ENCODE data around the gene EDAR. TPM values are rescaled to one million over a fixed set of nuclear protein-coding genes. Genes with fewer than 3 reads are reported as not detected.
A peak's percentile ranks its signal among the peaks of the same experiment; 100 is the strongest.

Gene EDAR
- total RNA-seq, 1 experiment from 2014 or later = not detected

DNA sequence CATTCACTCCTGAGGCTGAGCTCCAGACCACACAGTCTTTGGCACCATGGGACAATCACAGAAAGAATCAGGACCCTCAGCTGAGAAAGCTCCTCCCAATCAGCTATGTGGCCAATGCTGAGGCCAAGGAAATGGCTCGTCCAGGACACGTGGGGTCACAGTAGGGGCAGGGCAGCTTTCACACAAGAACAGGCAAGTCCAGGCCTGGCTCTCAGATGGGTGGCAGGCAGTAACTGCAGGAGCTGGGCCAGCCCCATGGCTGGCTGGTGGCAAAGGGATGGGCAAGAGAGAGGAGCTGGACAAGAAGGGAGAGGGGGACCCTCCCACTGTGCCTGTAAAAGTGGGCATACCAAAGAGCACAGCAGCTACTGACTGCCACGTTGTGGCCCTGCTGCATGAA, 12.2 kb upstream of the EDAR start:
- no peak for DNase-seq (ENCODE audit: low read depth)

GRCh38 chr2:109000738-109001137, 11.7 kb upstream of the EDAR start:
- no peak for DNase-seq (ENCODE audit: low read depth)

- no peak for DNase-seq (ENCODE audit: low read depth)
Observed at GRCh38 chr2:108998911-108999310, 9.9 kb upstream of the EDAR start.

DNA sequence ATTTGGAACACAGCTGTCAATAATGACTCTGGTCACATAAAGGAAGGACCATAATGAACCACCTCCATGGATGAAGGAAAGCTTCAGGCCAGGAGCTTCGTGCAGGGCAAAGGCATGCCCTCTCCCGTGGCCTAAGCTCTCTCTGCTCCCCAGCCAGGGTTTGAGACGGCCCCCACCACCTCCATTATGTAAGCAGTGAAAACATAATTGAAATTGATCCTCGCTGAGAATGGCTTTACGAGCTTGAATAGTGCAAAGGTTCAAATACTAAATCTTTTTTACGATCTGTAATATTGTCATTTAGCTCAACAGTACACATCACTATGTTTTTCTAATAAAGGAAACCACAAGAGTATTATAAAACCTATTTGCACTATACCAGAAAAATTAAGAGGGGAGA, 5.2 kb upstream of the EDAR start:
- DNase-seq (ENCODE audit: low read depth) = no peak

- DNase-seq (ENCODE audit: low read depth) = no peak
Observed at GRCh38 chr2:108993095-108993937, 4.3 kb upstream of the EDAR start.

DNA sequence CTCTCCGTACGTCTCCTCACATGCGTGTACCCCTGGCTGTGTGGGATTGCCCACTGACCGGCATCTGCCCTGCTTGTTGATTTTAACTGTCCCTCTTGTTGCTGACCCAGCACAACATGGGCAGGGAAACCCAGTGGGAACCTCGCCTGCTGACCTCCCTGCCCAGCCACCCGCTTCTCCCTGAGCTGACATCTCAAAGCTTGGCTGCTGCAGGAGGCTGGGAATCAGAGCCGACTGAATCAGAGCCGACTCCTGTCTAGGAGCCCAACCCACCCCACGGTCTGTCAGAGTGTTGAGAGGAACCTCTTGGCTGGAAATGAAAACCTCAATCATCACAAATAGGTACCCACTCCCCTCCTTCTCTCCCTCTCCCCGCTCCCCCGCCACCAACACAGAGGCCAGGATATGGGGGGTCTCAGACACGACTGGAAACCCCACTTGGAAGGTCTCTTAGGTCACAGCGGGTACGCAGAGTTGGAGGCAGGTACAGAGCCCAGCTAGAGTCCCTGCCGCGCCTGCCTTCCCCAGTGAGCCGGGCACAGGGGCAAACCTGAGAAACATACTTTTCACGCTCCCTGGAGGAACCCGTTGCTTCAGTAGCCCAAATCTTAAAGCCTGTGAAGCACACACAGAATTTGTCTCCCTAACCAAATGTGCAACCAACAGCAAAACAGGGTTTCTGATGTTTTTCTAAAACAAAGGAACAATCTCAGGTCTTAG, 784 bp downstream of the EDAR start:
- DNase-seq (ENCODE audit: low read depth) = no peak

DNA sequence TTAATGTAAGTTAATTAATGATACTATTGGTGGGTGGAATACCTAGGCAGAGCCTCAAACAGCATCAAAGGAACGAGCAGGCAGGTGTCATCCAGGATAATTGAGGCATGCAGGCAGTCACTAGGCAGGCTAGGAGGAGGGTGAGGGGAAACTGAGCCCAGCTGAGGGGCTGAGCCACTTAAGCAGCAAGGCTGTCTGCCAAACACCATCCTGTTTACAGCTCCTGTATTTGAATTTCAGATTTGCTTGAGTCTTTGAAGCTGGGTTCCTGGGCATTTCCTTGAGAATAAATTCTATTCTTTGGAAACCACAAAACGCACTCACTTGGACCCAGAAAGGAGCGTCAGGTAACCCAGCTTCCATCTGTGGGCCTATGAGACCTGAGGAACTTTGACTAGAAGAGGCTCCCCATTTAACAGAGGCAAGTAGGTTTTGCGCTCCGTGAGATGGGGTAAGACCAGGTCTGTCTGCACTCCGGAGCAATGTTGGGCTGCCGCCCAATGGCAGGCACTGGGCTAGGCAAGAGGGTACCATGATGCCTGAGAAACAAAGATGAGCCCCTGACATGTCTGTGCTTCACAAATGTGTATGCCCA, 2.0 kb downstream of the EDAR start:
- no peak for DNase-seq (ENCODE audit: low read depth)

DNA sequence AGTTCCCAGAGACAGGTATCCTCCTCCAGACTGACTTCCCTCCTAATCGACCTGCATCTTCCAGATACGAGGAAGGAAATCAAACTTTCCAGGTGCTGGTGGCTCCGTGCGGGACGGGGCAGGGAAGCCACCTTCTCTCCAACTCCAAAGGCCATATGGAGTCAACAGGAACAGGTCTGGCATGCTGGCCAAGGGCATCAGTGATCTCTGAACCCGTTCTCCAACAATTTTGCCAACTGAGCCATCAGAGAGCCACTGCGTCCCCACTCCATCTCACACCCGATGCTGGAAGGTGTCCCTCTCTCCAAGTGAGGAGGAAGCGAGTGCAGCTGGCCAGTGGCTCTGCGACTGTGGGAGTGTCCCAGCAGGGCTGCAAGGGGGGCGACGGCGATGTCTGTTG, 5.4 kb downstream of the EDAR start:
- no peak for DNase-seq (ENCODE audit: low read depth)

DNA sequence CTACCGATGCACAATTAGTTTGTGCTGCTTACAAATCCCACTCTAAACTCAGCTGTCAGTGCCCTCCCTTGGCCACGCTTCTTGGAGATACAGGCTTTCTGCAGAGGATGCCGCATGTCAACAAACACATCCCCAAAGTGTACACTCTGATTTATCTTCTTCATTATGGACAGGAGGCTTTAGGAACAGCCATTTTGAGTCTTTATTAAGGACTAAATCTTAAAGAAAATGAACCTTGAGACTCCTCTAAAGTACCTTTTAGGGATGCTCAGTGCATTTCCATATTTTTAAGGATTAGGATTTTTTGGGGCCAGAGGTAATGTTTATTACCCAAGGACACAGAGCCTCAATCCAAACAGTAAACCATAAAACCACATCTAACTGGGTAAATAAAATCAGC, 6.0 kb downstream of the EDAR start:
- DNase-seq (ENCODE audit: low read depth) = no peak

DNA sequence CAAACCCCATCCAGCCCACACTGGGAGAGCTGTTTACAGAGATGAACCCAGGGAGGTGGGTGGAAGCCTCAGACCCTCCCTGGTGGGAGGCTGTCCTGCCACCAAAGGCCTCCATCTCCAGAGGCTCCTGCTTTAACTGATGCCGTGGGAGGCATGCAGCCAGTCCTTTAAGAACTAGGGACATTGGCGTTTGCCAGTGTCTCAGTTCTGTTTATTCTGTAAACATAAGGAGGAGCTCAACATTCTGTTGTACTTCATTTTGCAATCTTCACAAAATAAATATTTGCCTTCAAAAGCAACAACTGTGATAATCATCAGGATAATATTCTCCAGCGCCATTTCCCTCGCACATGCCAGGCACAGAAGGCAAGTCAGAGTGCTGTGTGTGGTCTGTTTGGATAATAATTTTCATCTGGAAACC, 6.8 kb downstream of the EDAR start:
- DNase-seq (ENCODE audit: low read depth) = no peak

- DNase-seq (ENCODE audit: low read depth) = no peak
Observed at GRCh38 chr2:108981846-108982245, 7.2 kb downstream of the EDAR start.

- DNase-seq (ENCODE audit: low read depth) = no peak
Observed at GRCh38 chr2:108980076-108980475, 8.9 kb downstream of the EDAR start.

GRCh38 chr2:108979461-108979860, 9.6 kb downstream of the EDAR start:
- DNase-seq (ENCODE audit: low read depth) = no peak

GRCh38 chr2:108978709-108979111, 10.3 kb downstream of the EDAR start:
- DNase-seq (ENCODE audit: low read depth) = no peak

- no peak for DNase-seq (ENCODE audit: low read depth)
Observed at GRCh38 chr2:108975613-108976435, 13.2 kb downstream of the EDAR start.

DNA sequence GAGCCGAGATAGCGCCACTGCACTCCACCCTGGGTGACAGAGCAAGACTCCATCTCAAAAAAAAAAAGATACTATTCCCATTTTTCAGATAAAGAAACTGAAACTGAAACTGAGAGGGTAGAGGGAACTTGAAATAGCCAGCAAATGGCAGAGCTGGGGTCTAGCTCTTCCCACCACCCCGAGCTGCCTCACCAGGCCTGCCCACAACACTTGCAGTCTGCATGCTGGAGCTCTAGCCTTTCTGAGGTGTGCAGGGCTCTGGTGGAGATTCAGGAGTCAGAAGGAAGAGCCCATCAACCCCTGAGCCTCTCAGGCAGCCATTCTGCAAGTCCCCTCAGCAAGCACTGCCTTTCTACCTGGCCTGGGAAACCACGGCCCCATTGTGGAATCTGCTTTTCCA, 14.3 kb downstream of the EDAR start:
- peak; percentile 34 for DNase-seq (ENCODE audit: low read depth)

DNA sequence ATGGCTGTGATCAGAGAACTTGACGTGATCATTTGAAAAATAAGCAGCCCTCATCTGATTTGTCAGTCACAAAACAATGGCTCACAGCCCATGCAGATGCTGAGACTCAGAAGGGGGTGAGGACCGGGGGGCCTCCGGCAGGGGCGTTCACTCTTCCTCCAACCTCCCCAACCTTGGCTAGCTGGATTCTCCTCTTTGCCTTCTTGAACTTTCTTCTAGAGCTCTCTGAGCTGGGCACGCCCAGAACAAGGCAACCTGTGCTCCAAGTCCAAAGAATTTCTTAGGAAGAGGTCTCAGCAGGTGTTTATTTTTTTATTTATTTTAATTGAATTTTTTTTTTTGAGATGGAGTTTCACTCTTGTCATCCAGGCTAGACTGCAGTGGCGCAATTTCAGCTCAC, 16.4 kb downstream of the EDAR start:
- no peak for DNase-seq (ENCODE audit: low read depth)

GRCh38 chr2:108971661-108972566, 17.1 kb downstream of the EDAR start:
- DNase-seq (ENCODE audit: low read depth) = peak; percentile 77

- DNase-seq (ENCODE audit: low read depth) = no peak
Observed at GRCh38 chr2:108970369-108970768, 18.7 kb downstream of the EDAR start.

DNA sequence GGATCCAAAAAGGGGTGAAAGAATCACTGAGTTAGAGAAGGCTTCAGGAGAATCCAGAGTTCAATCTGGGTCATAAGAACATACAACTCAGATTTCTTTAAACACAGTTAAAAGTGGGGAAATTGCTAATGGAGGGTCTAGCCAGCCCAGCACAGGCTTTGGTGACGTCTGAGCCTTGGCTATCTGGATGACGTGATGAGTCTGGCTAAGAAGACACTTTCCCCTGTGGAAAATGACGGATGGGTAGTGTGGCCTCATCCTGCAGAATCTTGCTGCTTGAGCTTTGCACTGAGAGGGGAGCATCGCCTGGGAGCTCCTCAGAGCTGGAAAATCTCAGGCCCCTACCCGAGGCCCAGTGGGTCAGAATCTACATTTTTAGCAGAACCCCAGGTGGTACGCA, 19.2 kb downstream of the EDAR start:
- no peak for DNase-seq (ENCODE audit: low read depth)

- peak; percentile 13 for DNase-seq (ENCODE audit: low read depth)
Observed at GRCh38 chr2:108968619-108969018, 20.4 kb downstream of the EDAR start.
